HG02938 (cell line): ENCODE measurements around the gene LAMTOR3.
A peak's percentile ranks its signal among the peaks of the same experiment; 100 is the strongest.

Experiments used
- ATAC-seq: cut with Tn5 transposase; IDR thresholded peaks from one replicate; pipeline ENCODE4 v1.9.1; 2021; ENCODE audit warnings: mild to moderate bottlenecking, moderate library complexity; ENCODE audit not compliant: unreplicated experiment

Gene LAMTOR3

GRCh38 chr4:99863804-99864203, 30.4 kb downstream of the LAMTOR3 start:
- ATAC-seq: no peak

DNA sequence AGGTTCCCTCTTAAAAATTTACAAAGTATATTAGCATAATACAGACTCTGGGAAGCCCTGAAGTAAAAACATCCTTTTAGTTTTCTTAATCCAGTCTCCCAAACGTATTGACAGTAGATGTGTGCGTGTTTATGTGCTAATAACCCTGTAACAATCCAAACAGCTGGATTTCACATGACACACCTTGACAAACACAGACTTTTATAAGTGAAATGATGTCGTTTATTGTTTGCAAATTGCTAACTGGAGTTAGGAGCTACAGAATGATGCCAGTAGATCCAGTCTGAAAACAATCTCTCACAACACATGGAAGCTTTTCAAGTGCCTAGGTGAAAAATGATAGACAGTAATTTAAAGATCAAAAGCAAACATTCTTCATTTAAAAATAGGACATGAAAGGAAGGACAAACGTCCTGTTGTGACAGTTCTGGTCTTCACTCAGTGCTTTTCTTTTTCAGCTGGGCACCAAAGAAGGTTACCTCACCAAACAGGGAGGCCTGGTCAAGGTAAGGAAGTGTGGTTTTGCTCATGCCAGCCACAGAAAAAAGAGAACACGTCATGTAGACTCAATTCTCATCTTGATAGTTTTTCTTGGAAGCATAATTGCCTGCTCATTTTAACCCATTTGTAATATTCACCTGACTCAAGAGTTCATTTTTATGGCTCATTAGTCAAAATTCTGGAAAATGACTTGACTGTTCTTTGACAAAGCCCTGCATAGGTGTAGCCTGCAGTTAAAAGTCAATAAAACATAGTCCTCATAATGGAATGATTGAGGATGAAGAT, 32.9 kb downstream of the LAMTOR3 start:
- ATAC-seq: peak; percentile 51

- ATAC-seq: no peak
These were observed 33.7 kb downstream of the LAMTOR3 start for GRCh38 chr4:99860521-99860920.

- no peak for ATAC-seq
These were observed 34.6 kb downstream of the LAMTOR3 start for GRCh38 chr4:99859618-99860017.

- no peak for ATAC-seq
These were observed 36.9 kb downstream of the LAMTOR3 start for GRCh38 chr4:99857307-99857706.

DNA sequence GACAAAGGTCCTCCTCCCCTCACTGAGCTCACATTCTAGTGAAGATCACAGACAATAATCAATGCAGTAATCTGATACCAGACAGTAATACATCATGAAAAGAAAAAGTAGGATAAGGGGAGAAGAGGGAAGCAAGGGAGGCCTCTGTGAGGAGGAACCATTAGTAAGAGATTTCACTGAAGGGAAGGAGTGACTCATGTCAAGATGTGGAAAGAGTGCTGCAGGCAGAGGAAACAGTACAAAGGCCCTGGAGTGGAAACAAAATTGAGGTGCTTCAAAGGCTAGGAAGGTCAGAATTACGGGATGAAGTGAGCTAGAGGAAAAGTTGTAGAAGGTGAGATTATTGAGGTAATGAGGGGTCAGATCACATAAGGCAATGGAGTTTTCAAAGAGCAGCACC, 38.1 kb downstream of the LAMTOR3 start:
- no peak for ATAC-seq

DNA sequence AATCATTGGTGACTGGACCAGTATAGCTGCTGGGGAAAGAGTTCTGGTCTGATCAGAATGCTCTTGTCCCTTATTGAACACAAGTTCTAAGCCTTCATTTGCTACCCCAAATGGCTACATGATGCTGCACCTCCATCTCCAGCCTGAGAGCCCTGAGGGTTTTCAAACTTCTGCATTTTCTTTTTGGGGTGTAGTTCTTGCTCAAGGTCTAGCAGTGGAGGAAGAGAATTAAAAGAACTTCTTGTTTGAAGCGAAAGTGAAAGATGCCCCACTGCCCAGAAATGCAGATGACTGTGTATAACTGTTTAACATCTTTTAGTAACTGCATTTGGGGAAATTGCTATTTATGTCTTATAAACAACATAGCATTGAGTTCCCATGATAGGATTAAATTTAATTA, 38.5 kb downstream of the LAMTOR3 start:
- peak; percentile 35 for ATAC-seq

- ATAC-seq: no peak
These were observed 40.2 kb downstream of the LAMTOR3 start for GRCh38 chr4:99853999-99854398.

DNA sequence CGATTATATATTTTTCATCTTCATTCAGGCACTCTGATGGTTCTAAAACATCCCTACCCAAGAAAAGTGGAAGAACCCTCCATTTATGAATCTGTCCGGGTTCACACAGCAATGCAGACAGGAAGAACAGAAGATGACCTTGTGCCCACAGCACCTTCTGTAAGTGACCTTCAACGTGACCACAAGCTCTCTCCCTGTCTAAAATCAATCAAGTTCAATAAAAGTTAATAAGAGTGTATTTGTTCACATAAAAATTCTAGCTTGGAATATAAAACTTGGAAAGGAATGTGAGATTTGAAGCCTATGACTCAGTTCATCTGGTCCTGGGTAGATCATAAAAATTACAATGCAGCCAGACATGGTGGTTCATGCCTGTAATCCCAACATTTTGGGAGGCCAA, 41.0 kb downstream of the LAMTOR3 start:
- no peak for ATAC-seq

DNA sequence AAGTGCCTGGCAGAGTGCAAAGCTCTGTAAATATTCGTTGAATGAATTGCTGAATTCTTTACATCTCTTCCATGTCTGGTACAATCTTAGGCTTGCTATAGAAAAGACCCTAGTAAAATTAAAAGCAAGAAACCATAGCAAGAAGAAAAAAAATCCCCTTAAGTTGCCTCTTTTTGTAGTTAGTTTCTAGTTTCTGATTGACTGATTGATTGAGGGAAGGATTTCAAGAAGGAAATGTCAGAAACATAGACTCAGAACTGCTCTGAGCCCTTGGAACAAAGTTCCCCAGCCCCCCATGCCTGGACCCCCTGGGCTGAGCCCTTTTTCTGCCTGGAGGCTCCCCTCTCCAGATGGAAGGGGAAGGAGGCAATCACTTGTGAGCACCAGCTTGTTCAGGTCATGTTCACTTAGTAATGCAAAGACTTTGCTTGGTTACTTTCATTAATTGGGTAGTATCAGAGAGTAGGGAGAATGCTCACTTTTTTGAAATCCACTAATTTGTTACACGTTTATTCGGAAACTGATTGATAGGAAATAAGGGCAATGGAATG, 42.0 kb downstream of the LAMTOR3 start:
- no peak for ATAC-seq

- peak; percentile 37 for ATAC-seq
These were observed 45.6 kb downstream of the LAMTOR3 start for GRCh38 chr4:99848591-99849001.

DNA sequence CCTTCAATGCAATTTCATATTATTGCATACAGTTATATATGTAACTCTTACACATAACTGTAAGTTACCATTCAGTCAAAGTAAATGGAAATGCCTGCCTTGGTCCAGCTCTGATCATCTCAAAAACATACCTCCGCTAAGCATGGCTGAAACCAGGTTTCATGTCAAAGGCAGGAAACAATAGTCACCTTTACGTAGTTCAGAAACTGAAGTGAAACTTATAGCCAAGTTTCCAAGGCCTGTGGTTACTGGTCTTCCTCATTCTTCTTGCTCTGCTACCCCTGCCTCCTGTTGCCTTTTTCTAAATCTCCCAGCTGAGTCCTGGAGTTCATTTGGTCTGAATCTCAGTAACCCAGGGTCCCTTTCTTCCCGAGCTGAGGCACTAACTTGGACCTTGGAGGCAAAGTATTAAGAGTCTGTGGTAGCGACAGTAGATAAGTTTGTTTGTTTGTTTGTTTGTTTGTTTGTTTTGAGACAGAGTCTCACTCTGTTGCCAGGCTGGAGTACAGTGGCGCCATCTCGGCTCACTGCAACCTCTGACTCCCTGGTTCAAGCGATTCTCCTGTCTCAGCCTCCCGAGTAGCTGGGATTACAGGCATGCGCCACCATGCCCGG, 46.8 kb downstream of the LAMTOR3 start:
- peak; percentile 48 for ATAC-seq

DNA sequence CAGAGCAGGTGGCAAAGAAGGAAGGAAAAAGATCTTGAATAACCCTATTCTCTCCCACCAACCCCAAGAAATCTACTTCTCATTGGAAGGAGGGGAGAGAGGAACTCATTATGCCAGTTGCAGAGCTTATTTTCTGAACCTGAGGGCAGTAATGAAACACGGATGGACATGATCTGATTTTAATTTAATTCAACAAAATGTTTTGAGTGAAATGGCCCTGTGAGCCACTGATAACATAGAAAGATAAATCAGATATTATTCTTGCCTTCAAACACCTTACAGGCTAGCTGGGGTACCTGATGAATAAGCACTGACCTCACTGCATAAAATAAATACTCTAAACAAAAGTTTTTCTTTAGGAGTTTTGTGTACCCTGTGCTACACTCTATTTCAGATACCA, 47.3 kb downstream of the LAMTOR3 start:
- ATAC-seq: no peak

- peak; percentile 26 for ATAC-seq
These were observed 48.3 kb downstream of the LAMTOR3 start for GRCh38 chr4:99845708-99846469.

GRCh38 chr4:99845179-99845578, 49.0 kb downstream of the LAMTOR3 start:
- ATAC-seq: no peak

DNA sequence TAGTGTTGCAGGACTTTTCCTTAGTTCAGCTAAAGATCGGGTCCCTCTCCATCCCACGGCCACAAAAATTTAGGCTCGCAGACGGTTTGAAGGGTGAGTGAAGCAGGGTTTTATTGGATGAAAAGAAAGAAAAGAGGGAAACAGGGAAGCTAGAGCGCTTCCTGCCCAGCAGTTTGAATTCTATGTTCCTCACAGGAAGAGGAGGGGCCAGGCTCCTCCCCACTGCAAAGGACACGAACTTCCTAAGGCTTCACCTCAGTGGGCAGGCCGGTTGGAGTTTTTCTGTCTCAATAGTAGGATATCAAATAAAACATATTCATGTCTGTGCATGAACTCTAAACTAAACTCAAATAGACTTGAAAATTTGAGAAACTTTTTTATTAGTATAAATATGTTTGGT, 50.2 kb downstream of the LAMTOR3 start:
- ATAC-seq: no peak

- ATAC-seq: no peak
These were observed 50.8 kb downstream of the LAMTOR3 start for GRCh38 chr4:99843413-99843812.

DNA sequence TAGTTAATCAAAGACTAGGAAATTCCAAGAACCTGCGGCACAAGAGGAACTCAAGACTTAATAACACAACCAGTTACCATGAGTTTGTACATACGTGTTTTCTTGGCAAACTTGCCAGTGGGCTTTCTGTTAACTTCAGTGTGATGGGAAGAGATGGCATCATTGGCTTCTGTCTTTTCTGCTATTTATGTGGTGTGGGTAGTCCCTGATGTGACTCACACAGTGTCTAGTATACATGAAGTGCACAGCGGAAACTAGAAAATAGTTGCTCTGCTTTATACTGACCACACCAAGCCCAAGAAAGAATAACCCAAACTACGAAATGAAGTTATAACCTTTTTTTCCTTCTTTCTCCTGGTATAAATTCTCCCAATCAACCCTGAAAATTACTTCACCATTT, 53.1 kb downstream of the LAMTOR3 start:
- peak; percentile 65 for ATAC-seq

GRCh38 chr4:99838927-99839326, 55.3 kb downstream of the LAMTOR3 start:
- ATAC-seq: no peak

DNA sequence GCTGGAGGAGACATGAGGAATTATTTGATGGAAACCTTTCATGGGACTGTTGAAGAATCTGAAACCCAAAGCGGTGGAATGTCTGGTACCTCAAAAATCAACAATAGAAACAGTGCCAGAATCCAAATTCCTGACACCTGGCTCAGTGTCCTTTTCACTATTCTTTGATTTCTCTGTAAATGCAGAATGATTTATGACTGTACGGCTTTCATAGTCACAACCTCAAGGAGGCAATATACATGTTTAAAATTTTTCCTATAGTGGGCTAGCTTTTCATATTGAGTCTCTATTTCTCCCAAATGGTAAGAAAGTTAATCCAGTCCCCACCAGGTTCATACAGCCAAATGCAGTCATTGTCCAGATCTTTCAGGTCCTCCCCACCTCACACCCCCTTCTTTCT, 58.3 kb downstream of the LAMTOR3 start:
- ATAC-seq: no peak

- no peak for ATAC-seq
These were observed 59.7 kb downstream of the LAMTOR3 start for GRCh38 chr4:99834569-99834968.

- no peak for ATAC-seq
These were observed 60.5 kb downstream of the LAMTOR3 start for GRCh38 chr4:99833756-99834155.
